Fibroblast of lung (primary cell): ENCODE results near the gene OR4E1.
A peak's percentile ranks its signal among the peaks of the same experiment; 100 is the strongest.

Experiments used
- CTCF ChIP-seq, 2 donors: IDR thresholded peaks in 1 of 2; conservative IDR thresholded peaks in 1 of 2; 1 replicate in 1 of 2; 2 replicates in 1 of 2; pipeline ENCODE4 v1.5.1; 2011 to 2012; ENCODE audit warnings: low read length in 2 of 2, control low read depth in 1 of 2, inconsistent platforms in 1 of 2, low read depth in 1 of 2, mild to moderate bottlenecking in 1 of 2
- EZH2 ChIP-seq: IDR thresholded peaks from 2 replicates; pipeline ENCODE4 v1.5.1; 2012; ENCODE audit warnings: low read length, control low read depth, mild to moderate bottlenecking; ENCODE audit errors: missing control alignments

DNA sequence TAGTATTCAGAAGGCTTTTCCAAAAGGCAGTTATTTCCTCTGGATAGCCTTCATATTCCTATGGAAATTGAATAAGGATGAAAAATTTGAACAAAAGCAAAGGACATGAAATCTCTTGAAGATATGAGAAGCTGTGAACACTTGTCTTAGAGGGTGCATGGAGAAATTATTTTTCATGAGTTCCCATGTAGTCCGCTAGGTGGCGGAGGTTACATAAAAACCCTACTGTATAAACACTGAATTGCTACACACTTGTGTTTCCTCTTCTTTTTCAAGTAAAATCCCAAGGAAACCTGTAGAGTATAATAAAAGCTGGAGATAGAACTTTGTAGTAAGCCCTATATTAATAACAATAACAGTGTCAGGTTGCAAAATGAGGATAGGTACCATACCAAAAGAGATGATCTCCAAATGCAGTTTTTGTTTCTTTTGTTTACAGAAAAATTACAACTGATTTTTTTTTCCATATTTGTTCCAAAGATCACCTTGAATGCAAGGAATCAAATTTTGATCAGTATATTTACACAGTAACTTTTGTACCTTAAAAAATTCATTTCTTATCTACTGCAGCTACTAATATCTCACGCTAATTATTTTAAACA is 37.8 kb upstream of the OR4E1 start:
- TF ChIP-seq EZH2, result no peak
- peak; percentile 69 to 81 for TF ChIP-seq CTCF (conservative IDR thresholded peaks at IDR 0.05 in 1 of 2, IDR thresholded peaks at IDR 0.05 in 1 of 2; ENCODE audit: low read depth in 1 of 2, low read length in 2 of 2)
